Fibroblast of the aortic adventitia (primary cell): ENCODE measurements around the gene NLRC5. TPM values are rescaled to one million over a fixed set of nuclear protein-coding genes. Genes with fewer than 3 reads are reported as not detected.
A peak's percentile ranks its signal among the peaks of the same experiment; 100 is the strongest.

Experiments
- DNase-seq: peaks from one replicate; pipeline ENCODE4 v3.0.0-alpha.2; 2010; ENCODE audit warnings: low read depth
- H3K4me3 ChIP-seq: 2 replicates; pipeline ENCODE4 v1.5.1; 2011; ENCODE audit warnings: low read depth, mild to moderate bottlenecking, control low read depth, low read length, moderate library complexity
- total RNA-seq: library from RNA; depleted of rRNA; stranded (reverse); fragments of >200 nt; gene quantifications from 2 replicates; pipeline ENCODE4 v1.2.3, GENCODE V29; 2012; ENCODE audit warnings: low replicate concordance
- TF ChIP-seq, protein P1 (sequence below): IDR thresholded peaks from 2 replicates; pipeline ENCODE4 v1.5.1; 2011; ENCODE audit warnings: mild to moderate bottlenecking, low read length, control low read depth, inconsistent platforms; ENCODE audit not compliant: insufficient read depth

Gene NLRC5
- total RNA-seq, 1 donor = 31.0 TPM

GRCh38 chr16:57045694-57046381 lies 56.5 kb downstream of the NLRC5 start:
- TF ChIP-seq, protein P1, sequence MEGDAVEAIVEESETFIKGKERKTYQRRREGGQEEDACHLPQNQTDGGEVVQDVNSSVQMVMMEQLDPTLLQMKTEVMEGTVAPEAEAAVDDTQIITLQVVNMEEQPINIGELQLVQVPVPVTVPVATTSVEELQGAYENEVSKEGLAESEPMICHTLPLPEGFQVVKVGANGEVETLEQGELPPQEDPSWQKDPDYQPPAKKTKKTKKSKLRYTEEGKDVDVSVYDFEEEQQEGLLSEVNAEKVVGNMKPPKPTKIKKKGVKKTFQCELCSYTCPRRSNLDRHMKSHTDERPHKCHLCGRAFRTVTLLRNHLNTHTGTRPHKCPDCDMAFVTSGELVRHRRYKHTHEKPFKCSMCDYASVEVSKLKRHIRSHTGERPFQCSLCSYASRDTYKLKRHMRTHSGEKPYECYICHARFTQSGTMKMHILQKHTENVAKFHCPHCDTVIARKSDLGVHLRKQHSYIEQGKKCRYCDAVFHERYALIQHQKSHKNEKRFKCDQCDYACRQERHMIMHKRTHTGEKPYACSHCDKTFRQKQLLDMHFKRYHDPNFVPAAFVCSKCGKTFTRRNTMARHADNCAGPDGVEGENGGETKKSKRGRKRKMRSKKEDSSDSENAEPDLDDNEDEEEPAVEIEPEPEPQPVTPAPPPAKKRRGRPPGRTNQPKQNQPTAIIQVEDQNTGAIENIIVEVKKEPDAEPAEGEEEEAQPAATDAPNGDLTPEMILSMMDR = peak; percentile 77
- peak; percentile 63 for DNase-seq
- no peak overlapping the region for H3K4me3 ChIP-seq

- TF ChIP-seq, protein P1 = no peak
- DNase-seq = no peak
Observed at GRCh38 chr16:57048095-57048494, 58.7 kb downstream of the NLRC5 start.

DNA sequence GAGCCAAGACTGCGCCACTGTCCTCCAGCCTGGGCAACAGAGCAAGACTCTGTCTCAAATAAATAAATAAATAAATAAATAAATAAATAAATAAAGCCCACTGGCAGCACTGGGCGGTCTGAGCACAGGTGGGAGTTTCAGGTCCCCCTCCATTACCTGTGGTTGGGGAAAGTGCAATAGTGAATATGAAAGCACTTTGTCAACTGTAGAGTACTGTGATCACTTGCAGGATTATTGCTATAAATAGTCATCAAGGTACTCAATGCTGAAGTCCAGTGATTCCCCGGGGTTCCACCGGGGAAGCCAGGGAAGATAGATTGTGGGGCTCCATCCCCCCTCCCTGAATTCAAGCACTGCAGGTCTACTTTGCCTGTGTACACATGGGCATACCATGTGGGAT lies 60.3 kb downstream of the NLRC5 start:
- no peak overlapping the region for H3K4me3 ChIP-seq
- TF ChIP-seq, protein P1 = no peak
- no peak for DNase-seq

More at GRCh38 chr16:57048095-57048494, 58.7 kb downstream of the NLRC5 start:
- no peak overlapping the region for H3K4me3 ChIP-seq

DNA sequence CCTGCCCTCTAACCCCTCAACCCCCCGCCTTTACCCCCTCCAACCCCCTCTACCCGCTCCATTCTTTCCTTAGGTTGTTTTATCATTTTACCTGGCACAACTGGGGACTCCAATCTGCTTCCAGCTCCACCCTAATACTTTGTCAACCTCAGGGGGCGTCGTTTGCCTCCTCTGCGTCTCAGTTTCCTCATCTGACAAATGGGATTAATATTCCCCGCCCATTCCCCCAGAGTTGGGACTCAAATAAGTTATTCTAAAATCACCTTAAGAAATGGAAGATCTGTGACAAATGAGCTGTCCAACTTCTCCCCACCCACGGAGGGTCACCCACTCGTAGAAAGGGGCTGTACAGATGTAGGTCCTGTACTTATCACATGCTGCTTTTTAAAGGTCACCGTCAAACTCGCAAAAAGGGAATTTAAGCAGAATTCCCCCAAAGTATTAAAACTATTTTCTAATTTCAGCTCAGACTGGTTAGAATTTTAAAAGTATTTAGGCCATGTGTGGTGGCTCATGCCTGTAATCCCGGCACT lies 62.4 kb downstream of the NLRC5 start:
- no peak for DNase-seq
- no peak overlapping the region for H3K4me3 ChIP-seq
- TF ChIP-seq, protein P1 = no peak

GRCh38 chr16:57053206-57053605 lies 63.8 kb downstream of the NLRC5 start:
- TF ChIP-seq, protein P1 = no peak
- H3K4me3 ChIP-seq = no peak overlapping the region
- no peak for DNase-seq

- no peak overlapping the region for H3K4me3 ChIP-seq
- DNase-seq = no peak
- TF ChIP-seq, protein P1 = no peak
Observed at GRCh38 chr16:57054338-57054737, 65.0 kb downstream of the NLRC5 start.
